Measurements from ENCODE around the gene B3GLCT. TPM values are rescaled to one million over a fixed set of nuclear protein-coding genes. Genes with fewer than 3 reads are reported as not detected.

Gene B3GLCT
- total and polyA plus RNA-seq, 2 donors (not counting 3 experiments of a cell fraction or from before 2014, with no cell fraction given) = 5.2 to 14.6 TPM

- peaks cover 24% of the 10 kb centered on the region for H3K4me1 ChIP-seq (ENCODE audit: control insufficient read depth, extremely low read depth, insufficient read depth, low read length)
- H3K4me2 ChIP-seq (ENCODE audit: insufficient read depth, low read length) = peak overlapping the region; percentile 100
- ChIA-PET POLR2A (no interaction called here), CTCF (interaction anchor here (0.7 to 2.4 kb wide), 9 partner anchors 11 to 263 kb away, joined by 3 to 11 read pairs (median 4); partner anchors contain the start of gene B3GLCT)
- H3K79me2 ChIP-seq (ENCODE audit: control insufficient read depth, insufficient read depth, low read length) = peaks cover 50% of the 10 kb centered on the region
- H3K4me3 ChIP-seq (replicated peaks in 1 of 3; ENCODE audit: insufficient read depth in 1 of 3, low read depth in 1 of 3, low read length in 3 of 3) = peak overlapping the region; percentile 88 to 99 (median 97)
- peak overlapping the region; percentile 71 for H3K27ac ChIP-seq (ENCODE audit: insufficient read depth, low read depth, low read length)
- H4K20me1 ChIP-seq (replicated peaks; ENCODE audit: control insufficient read depth, extremely low read depth, insufficient read depth, low read length) = no peaks in the 10 kb centered on the region
- dilution Hi-C loops (cut with MboI; ENCODE audit: extremely low pct_ligation_motif_present, low sequenced_read_pairs) = no loop called here
- no peaks in the 10 kb centered on the region for H3K9me1 ChIP-seq (replicated peaks; ENCODE audit: control insufficient read depth, extremely low read depth, insufficient read depth, low read length)
- TF ChIP-seq MYC (IDR thresholded peaks at IDR 0.05; ENCODE audit: low read depth, low read length) (no peak), FOS (IDR thresholded peaks at IDR 0.05; ENCODE audit: borderline replicate concordance, insufficient read depth, low read length) (peak; percentile 11)
- FAIRE-seq = peak; percentile 86
- TSS peak; percentile 21 for BruUV-seq (replicated peaks)
- H3K27me3 ChIP-seq (ENCODE audit: control insufficient read depth in 2 of 2, insufficient read depth in 2 of 2, low read length in 2 of 2) = no peaks in the 10 kb centered on the region
- peak overlapping the region; percentile 91 for H3K9ac ChIP-seq (replicated peaks; ENCODE audit: extremely low read depth, insufficient read depth, low read length)
- DNase-seq (ENCODE audit: low read depth, low spot score) = peak; percentile 74
- peak overlapping the region; percentile 48 for H2AFZ ChIP-seq (ENCODE audit: low read depth, low read length)
- H3K36me3 ChIP-seq (ENCODE audit: control insufficient read depth in 2 of 2, extremely low read depth in 1 of 2, insufficient read depth in 2 of 2, low read length in 2 of 2) = no peaks in the 10 kb centered on the region
- H3K9me3 ChIP-seq (replicated peaks; ENCODE audit: control insufficient read depth, insufficient read depth, low read length) = no peaks in the 10 kb centered on the region
- intact Hi-C loops (cut with micrococcal nuclease) = loop anchor here (2.0 to 10.0 kb wide), 4 partner anchors 262 to 1316 kb away; partner anchors contain the start of gene KATNAL1
These were observed 38.8 kb upstream of the B3GLCT start for GRCh38 chr13:31160857-31161556.

DNA sequence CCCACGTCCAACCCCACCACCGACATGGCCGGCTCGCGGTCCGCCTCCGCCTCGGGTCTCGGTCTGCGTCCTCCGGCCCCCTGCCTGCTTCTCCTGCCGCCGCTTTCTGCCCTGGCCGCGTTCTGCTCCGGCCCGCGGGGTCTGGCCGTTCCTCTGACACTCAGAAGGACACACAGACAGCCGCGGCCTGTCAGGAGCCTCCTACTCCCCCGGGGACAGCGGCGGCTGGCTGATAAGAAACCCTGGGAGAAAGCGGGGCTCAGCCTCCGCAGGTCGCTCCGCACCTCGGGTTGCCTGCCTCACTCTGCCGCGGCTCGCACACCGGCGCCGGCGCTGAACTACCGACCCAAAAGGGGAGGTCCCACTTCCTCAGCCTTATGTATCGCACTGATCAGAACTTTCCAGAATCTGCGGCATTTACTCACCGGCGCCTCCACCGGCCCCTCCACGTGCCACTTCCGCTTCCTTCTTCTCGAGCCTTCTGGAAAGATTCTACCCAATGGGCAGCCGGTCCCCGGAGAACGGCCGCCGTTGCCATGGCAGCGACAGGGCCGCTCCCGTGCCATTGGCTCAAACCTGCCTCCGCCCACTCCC is 38.1 kb upstream of the B3GLCT start, which contains the start of gene HSPH1:
TSS of gene HSPH1 (minus strand) at position 348 of the 594 bp plus-strand sequence. CDS start at position 26, 322 bp downstream.
- peak within 1 kb of the TSS; percentile 99 for H3K9ac ChIP-seq (replicated peaks; ENCODE audit: extremely low read depth, insufficient read depth, low read length)
- DNase-seq (ENCODE audit: low read depth, low spot score) (peak; percentile 98), FAIRE-seq (no peak)
- dilution Hi-C loops (cut with MboI; ENCODE audit: extremely low pct_ligation_motif_present, low sequenced_read_pairs) = no loop called here
- H3K36me3 ChIP-seq (ENCODE audit: control insufficient read depth in 2 of 2, extremely low read depth in 1 of 2, insufficient read depth in 2 of 2, low read length in 2 of 2) = no peaks in the 10 kb centered on the region
- TF ChIP-seq CTCF (IDR thresholded peaks at IDR 0.05; ENCODE audit: extremely low read depth in 1 of 2, insufficient read depth in 1 of 2, low read depth in 1 of 2, low read length in 2 of 2) (peak in 1 of 2 donors; percentile 31), MYC (IDR thresholded peaks at IDR 0.05; ENCODE audit: low read depth, low read length) (peak; percentile 31), FOS (IDR thresholded peaks at IDR 0.05; ENCODE audit: borderline replicate concordance, insufficient read depth, low read length) (no peak), POLR2AphosphoS5 (IDR thresholded peaks at IDR 0.05; ENCODE audit: insufficient read depth, low read depth, low read length) (peak; percentile 75), POLR2A (IDR thresholded peaks at IDR 0.05; ENCODE audit: low read depth, low read length) (peak; percentile 34)
- TF ChIP-seq, protein P1, sequence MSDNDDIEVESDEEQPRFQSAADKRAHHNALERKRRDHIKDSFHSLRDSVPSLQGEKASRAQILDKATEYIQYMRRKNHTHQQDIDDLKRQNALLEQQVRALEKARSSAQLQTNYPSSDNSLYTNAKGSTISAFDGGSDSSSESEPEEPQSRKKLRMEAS (IDR thresholded peaks at IDR 0.05; ENCODE audit: insufficient read depth, insufficient read length) = peak; percentile 87
- H3K4me1 ChIP-seq (ENCODE audit: control insufficient read depth, extremely low read depth, insufficient read depth, low read length) = peaks cover 24% of the 10 kb centered on the region
- H3K27ac ChIP-seq (ENCODE audit: insufficient read depth, low read depth, low read length) = peak within 1 kb of the TSS; percentile 95
- no peaks in the 10 kb centered on the region for H4K20me1 ChIP-seq (replicated peaks; ENCODE audit: control insufficient read depth, extremely low read depth, insufficient read depth, low read length)
- CTCF ChIA-PET = interaction anchor here (1.1 to 2.4 kb wide), 4 partner anchors 12 to 113 kb away, joined by 3 to 11 read pairs (median 5); partner anchors contain the start of gene B3GLCT
- H2AFZ ChIP-seq (ENCODE audit: low read depth, low read length) = peak within 1 kb of the TSS; percentile 85
- H3K4me2 ChIP-seq (ENCODE audit: insufficient read depth, low read length) = peak within 1 kb of the TSS; percentile 100
- no peaks in the 10 kb centered on the region for H3K9me3 ChIP-seq (replicated peaks; ENCODE audit: control insufficient read depth, insufficient read depth, low read length)
- BruUV-seq (replicated peaks) = no TSS peak
- POLR2A ChIA-PET = interaction anchor here (1.0 kb wide), 1 partner anchor 11 kb away, joined by 3 read pairs; no protein-coding TSS in a partner anchor
- peak within 1 kb of the TSS; percentile 88 to 99 (median 97) for H3K4me3 ChIP-seq (replicated peaks in 1 of 3; ENCODE audit: insufficient read depth in 1 of 3, low read depth in 1 of 3, low read length in 3 of 3)
- intact Hi-C loops (cut with micrococcal nuclease) = loop anchor here (1.0 to 10.0 kb wide), 9 partner anchors 38 to 1317 kb away; partner anchors contain the start of genes B3GLCT, KATNAL1 and USPL1
- no peaks in the 10 kb centered on the region for H3K9me1 ChIP-seq (replicated peaks; ENCODE audit: control insufficient read depth, extremely low read depth, insufficient read depth, low read length)
- H3K27me3 ChIP-seq (ENCODE audit: control insufficient read depth in 2 of 2, insufficient read depth in 2 of 2, low read length in 2 of 2) = no peaks in the 10 kb centered on the region
- H3K79me2 ChIP-seq (ENCODE audit: control insufficient read depth, insufficient read depth, low read length) = peaks cover 47% of the 10 kb centered on the region

Measured in endothelial cell of umbilical vein (primary cell).